GM10266 (cell line): Measurements from ENCODE around the gene NKX2-2.

Experiments
- DNase-seq: peaks from one replicate; pipeline ENCODE4 v3.0.0; 2012; ENCODE audit errors: extremely low spot score
- CTCF ChIP-seq: IDR thresholded peaks from 2 replicates; pipeline ENCODE4 v1.5.1; 2012; ENCODE audit warnings: mild to moderate bottlenecking, low read depth; ENCODE audit not compliant: control insufficient read depth, insufficient read depth; ENCODE audit errors: missing control alignments

The NKX2-2 gene

GRCh38 chr20:21521596-21522480 is 8.0 kb upstream of the NKX2-2 start:
- no peak for DNase-seq
- no peak for TF ChIP-seq CTCF

- TF ChIP-seq CTCF, result no peak
- DNase-seq, result no peak
Observed at GRCh38 chr20:21520702-21521595, 7.1 kb upstream of the NKX2-2 start.

- no peak for TF ChIP-seq CTCF
- no peak for DNase-seq
Observed at GRCh38 chr20:21519136-21519584, 5.3 kb upstream of the NKX2-2 start.

GRCh38 chr20:21518292-21518991 is 4.6 kb upstream of the NKX2-2 start:
- DNase-seq, result peak; percentile 51
- TF ChIP-seq CTCF, result no peak

GRCh38 chr20:21517566-21518277 is 3.9 kb upstream of the NKX2-2 start:
- no peak for DNase-seq

More at GRCh38 chr20:21517566-21518277, 3.9 kb upstream of the NKX2-2 start:
- no peak for TF ChIP-seq CTCF
